ENCODE results near the gene FLNA. TPM values are rescaled to one million over a fixed set of nuclear protein-coding genes. Genes with fewer than 3 reads are reported as not detected.

Gene FLNA
- total and polyA plus RNA-seq, 2 of the 13 experiments (the other 11 are each of a cell fraction or from before 2014, with no cell fraction given): 83.4 to 174 TPM

- Histone ChIP-seq H3K9me3 (ENCODE audit: low read length) (no peaks in the 10 kb centered on the region), H3K9ac (ENCODE audit: insufficient read depth, low read depth, low read length) (no peak overlapping the region), H3K36me3 (replicated peaks in 1 of 2; ENCODE audit: control insufficient read depth in 1 of 2, insufficient read depth in 2 of 2, low read length in 2 of 2) (no peaks in the 10 kb centered on the region), H3K27ac (ENCODE audit: extremely low read length, insufficient read depth, low read length) (no peak overlapping the region), H3K79me2 (ENCODE audit: insufficient read depth, low read length) (peaks cover 16% of the 10 kb centered on the region), H3K4me1 (ENCODE audit: insufficient read depth, low read length) (peaks cover 46% of the 10 kb centered on the region), H3K27me3 (ENCODE audit: control insufficient read depth in 1 of 2, insufficient read depth in 2 of 2, low read length in 2 of 2) (no peaks in the 10 kb centered on the region), H2AFZ (ENCODE audit: low read length) (no peak overlapping the region), H4K20me1 (ENCODE audit: insufficient read depth, low read length) (peaks cover 3% of the 10 kb centered on the region; the same call in 1 of the 2 replicates), H3K4me2 (ENCODE audit: low read depth, low read length) (peak overlapping the region; percentile 82), H3K4me3 (replicated peaks in 1 of 3; ENCODE audit: insufficient read depth in 1 of 3, low read depth in 2 of 3, low read length in 3 of 3) (peak overlapping the region; percentile 34 to 68 (median 50))
- intact Hi-C loops (cut with micrococcal nuclease; ENCODE audit: unreplicated experiment) (loop anchor here (1.0 kb wide), 2 partner anchors 15 to 162 kb away; no protein-coding TSS in a partner anchor), in situ Hi-C loops (cut with HindIII; ENCODE audit: extremely low pct_ligation_motif_present, low pct_unique_long_range_greater_than_20kb) (no loop called here)
- ATAC-seq (peak; percentile 43), FAIRE-seq (peak; percentile 80), DNase-seq (ENCODE audit: low spot score) (peak; percentile 59)
- ChIA-PET POLR2A (interaction anchor here (0.8 to 2.7 kb wide), 9 partner anchors 8 to 168 kb away, joined by 3 to 16 read pairs (median 4); partner anchors contain the start of genes FAM3A, RPL10 and SLC10A3), CTCF (ENCODE audit: low intra/inter-chr PET ratio, low total read pairs) (interaction anchor here (3.0 kb wide), 1 partner anchor 162 kb away, joined by 55 read pairs; no protein-coding TSS in a partner anchor)
- BruUV-seq (replicated peaks): no TSS peak
- WGBS (ENCODE audit: low lambda C conversion rate): 0% methylated on average over 1 of the region's 23 CpGs
- TF ChIP-seq, protein P1, sequence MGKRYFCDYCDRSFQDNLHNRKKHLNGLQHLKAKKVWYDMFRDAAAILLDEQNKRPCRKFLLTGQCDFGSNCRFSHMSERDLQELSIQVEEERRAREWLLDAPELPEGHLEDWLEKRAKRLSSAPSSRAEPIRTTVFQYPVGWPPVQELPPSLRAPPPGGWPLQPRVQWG (CRISPR knock-in tag; IDR thresholded peaks at IDR 0.05; ENCODE audit: borderline replicate concordance, low read depth): no peak
- TF ChIP-seq SMC3 (IDR thresholded peaks at IDR 0.05; ENCODE audit: low read length) (peak; percentile 9; the same call in 1 of the 2 replicates), ZNF770 (CRISPR knock-in tag; IDR thresholded peaks at IDR 0.05) (0 out of 2 replicates have a peak, but pooled peaks have one; percentile 6), ZNF800 (CRISPR knock-in tag; IDR thresholded peaks at IDR 0.05) (0 out of 2 replicates have a peak, but pooled peaks have one; percentile 16), STAG1 (CRISPR knock-in tag; IDR thresholded peaks at IDR 0.05) (0 out of 2 replicates have a peak, but pooled peaks have one; percentile 17), ZNF777 (CRISPR knock-in tag; IDR thresholded peaks at IDR 0.05) (peak; percentile 6; the same call in 1 of the 2 replicates), RAD21 (CRISPR knock-in tag; IDR thresholded peaks at IDR 0.05) (peak; percentile 18; the same call in 1 of the 2 replicates), TCF12 (IDR thresholded peaks at IDR 0.05) (no peak), TCF12 (CRISPR knock-in tag; IDR thresholded peaks at IDR 0.05) (no peak), ZFX (CRISPR knock-in tag; IDR thresholded peaks at IDR 0.05; ENCODE audit: low read depth) (peak; percentile 34)
- TF ChIP-seq, protein P2, sequence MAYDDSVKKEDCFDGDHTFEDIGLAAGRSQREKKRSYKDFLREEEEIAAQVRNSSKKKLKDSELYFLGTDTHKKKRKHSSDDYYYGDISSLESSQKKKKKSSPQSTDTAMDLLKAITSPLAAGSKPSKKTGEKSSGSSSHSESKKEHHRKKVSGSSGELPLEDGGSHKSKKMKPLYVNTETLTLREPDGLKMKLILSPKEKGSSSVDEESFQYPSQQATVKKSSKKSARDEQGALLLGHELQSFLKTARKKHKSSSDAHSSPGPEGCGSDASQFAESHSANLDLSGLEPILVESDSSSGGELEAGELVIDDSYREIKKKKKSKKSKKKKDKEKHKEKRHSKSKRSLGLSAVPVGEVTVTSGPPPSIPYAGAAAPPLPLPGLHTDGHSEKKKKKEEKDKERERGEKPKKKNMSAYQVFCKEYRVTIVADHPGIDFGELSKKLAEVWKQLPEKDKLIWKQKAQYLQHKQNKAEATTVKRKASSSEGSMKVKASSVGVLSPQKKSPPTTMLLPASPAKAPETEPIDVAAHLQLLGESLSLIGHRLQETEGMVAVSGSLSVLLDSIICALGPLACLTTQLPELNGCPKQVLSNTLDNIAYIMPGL (CRISPR knock-in tag; IDR thresholded peaks at IDR 0.05; ENCODE audit: borderline replicate concordance in 1 of 2, low read depth in 1 of 2): peak; percentile 44 to 65; a peak in 3 of 4 replicates
- TF ChIP-seq, protein P3, sequence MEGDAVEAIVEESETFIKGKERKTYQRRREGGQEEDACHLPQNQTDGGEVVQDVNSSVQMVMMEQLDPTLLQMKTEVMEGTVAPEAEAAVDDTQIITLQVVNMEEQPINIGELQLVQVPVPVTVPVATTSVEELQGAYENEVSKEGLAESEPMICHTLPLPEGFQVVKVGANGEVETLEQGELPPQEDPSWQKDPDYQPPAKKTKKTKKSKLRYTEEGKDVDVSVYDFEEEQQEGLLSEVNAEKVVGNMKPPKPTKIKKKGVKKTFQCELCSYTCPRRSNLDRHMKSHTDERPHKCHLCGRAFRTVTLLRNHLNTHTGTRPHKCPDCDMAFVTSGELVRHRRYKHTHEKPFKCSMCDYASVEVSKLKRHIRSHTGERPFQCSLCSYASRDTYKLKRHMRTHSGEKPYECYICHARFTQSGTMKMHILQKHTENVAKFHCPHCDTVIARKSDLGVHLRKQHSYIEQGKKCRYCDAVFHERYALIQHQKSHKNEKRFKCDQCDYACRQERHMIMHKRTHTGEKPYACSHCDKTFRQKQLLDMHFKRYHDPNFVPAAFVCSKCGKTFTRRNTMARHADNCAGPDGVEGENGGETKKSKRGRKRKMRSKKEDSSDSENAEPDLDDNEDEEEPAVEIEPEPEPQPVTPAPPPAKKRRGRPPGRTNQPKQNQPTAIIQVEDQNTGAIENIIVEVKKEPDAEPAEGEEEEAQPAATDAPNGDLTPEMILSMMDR (CRISPR knock-in tag; IDR thresholded peaks at IDR 0.05): peak; percentile 78
Observed at GRCh38 chrX:154373340-154374306, 811 bp downstream of the FLNA start.

All from HepG2 (cell line).